GM18868 (cell line): ENCODE measurements around the gene PDZD7.

Experiments used
- ATAC-seq: cut with Tn5 transposase; IDR thresholded peaks from one replicate; pipeline ENCODE4 v1.9.1; 2021; ENCODE audit warnings: mild to moderate bottlenecking, moderate library complexity; ENCODE audit not compliant: unreplicated experiment

Gene PDZD7

DNA sequence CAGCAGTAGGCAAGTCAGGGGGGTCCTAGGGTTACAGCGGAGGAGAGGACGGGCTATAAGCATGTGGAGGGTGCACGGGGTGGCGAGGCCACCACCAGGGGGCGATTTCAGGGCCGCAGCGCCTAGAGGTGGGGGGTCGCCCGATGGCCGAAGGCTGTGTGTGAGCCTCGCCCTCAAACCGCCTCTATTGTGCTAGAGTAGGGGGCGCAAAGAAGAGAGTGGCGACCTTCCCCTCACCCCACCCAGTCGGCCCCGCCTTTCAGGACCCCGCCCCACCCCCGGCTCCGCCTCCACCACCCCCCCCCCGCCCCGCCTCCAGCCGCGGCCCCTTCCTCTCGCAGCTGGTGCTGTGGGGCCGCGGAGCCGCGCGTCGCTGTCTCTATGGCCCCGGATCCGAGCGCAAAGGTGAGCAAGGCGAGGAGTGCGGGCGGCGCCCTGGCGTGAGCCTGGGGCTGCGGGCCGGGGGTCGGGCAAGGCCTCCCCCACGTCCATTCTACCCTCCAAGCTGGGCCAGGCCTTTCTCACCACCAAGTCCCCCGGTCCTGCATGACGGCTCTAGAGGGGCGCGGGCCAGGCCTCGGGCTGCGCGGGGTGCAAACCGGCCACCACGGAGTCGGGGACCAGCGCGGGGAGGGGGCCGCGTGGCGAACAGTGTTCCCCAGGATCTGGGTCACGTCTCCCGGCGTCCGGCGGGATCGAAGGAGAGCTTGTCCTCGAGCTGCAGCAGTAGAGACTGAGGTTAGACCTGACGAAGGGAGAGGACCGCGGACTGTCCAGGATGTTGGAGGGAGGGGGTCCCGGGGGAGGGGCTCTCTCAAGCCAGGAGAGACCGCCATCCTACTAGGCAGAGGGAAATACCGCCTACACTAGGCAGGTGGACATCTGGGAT, 61.5 kb downstream of the PDZD7 start, which contains the start of gene SEMA4G:
Gene SEMA4G, plus strand, starts transcription at position 318 of the 889 bp plus-strand sequence. CDS start 3,409 bp downstream, outside the sequence.
- peak; percentile 66 for ATAC-seq

DNA sequence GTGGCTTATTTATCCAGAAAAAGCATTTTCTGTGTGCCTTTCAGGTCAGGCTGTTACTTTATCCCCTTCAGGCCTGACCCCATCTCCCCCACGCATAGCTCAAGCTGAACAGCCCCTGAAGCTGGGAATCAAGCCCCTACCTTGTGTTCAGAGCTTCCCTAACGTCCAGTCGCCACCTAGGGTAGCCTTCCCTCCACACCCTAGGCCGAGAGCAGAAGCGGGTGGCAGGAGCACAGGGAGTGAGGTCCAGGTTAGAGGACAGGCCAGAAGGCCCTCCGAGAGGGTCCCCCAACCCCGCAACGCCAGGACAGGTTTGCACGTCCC, 62.1 kb downstream of the PDZD7 start:
- ATAC-seq = no peak

- no peak for ATAC-seq
Measured at GRCh38 chr10:100968062-100968736, 62.7 kb downstream of the PDZD7 start.

DNA sequence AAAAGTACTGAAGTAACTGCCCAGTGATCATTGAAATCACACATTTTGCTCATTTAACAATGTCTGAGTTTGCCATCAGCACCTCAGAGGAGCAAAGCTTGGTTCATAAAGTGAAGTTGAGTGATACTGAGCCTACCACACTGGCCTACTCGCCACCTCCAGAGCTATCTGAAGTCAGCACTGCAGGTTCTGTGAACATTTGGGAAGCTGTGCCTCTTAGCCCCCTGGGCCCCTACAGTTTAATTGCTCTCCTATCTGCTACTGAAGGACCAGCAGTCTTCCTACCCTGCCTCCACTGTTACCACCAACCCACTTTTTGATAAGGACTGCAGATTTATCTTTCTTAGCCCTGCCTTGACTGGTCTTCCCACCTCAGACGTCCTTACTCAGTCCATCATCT, 63.6 kb downstream of the PDZD7 start:
- no peak for ATAC-seq

DNA sequence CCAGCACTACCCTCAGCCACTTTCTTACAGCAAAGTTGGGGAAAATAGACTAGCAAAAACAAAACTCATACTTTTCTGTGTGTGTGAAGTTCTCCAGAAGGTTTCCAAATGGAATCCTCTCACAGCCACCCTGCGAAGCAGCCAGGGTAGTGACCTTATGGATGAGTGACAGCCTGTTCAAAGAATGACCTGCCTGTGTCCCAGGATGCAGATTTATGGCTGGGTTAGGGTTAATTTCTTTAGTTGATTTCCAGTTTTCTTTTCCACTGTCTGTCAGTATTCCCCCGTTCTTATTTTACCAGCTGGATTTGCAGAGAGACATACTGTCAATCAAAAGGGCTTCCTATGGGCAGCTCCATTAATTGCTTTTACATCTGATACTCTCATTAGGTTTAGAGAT, 64.0 kb downstream of the PDZD7 start:
- ATAC-seq = no peak

DNA sequence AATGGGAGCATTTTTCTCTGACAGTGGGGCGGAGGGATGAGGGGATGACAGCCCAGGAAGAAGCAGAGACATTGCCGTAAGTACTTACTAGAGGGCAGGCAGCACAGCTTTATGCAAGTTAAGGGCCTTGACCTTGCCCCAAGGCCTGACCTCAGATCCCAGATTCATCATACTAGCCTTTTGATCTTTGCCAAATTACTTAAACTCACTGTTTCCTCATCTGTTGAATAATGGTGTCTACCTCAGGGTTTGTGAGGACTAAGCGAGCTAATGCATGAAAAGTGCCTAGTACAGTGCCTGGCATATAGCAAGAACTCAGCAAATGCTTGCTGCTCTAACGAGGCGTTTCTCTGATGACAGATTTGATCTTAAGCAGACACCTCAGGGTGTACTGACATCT, 65.1 kb downstream of the PDZD7 start:
- ATAC-seq = no peak

- ATAC-seq = no peak
Measured at GRCh38 chr10:100963826-100964225, 67.1 kb downstream of the PDZD7 start.

DNA sequence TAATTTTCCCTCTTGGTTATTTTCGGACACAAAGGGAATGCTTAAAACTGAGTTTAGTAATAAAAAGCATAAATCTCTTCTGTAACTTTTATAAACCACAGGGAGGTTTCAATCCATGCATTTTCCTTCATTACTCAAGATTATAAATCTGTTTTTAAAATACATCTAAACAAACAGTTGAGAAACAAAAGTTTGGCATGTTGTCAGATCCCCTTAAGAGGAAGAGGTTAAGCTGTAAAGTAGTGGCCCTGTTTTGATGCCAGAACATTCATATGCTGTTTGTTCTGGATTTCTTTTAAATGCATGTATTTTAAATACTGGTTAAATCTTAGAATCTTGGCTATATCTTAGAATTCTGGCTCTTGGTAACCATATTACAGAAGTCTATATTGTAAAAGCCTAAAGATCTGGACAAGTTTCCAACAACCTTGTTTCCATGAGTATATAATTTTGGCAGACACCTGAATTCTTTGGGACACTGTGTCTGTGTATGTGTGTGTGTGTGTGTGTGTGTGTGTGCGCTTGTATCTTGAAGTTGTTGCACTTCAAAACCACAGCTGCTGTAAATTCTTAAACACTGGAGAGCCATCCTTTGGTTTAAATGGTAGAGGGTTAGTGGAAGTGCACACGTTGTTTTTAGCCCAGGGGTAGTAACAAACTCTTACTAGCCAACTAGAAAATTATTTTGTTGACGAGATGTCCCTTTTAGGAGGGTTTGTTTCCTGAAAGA, 68.4 kb downstream of the PDZD7 start:
- no peak for ATAC-seq

- ATAC-seq = no peak
Measured at GRCh38 chr10:100960251-100960650, 70.7 kb downstream of the PDZD7 start.
